ENCODE results near the gene TCERG1L. TPM values are rescaled to one million over a fixed set of nuclear protein-coding genes. Genes with fewer than 3 reads are reported as not detected.

The TCERG1L gene
- total RNA-seq, 1 experiment from 2014 or later, result 1.5 TPM

GRCh38 chr10:131070856-131071255 lies 240.7 kb downstream of the TCERG1L start (continued):
- TF ChIP-seq, protein P1, sequence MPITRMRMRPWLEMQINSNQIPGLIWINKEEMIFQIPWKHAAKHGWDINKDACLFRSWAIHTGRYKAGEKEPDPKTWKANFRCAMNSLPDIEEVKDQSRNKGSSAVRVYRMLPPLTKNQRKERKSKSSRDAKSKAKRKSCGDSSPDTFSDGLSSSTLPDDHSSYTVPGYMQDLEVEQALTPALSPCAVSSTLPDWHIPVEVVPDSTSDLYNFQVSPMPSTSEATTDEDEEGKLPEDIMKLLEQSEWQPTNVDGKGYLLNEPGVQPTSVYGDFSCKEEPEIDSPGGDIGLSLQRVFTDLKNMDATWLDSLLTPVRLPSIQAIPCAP (CRISPR knock-in tag; IDR thresholded peaks at IDR 0.05), result no peak
- TF ChIP-seq, protein P2, sequence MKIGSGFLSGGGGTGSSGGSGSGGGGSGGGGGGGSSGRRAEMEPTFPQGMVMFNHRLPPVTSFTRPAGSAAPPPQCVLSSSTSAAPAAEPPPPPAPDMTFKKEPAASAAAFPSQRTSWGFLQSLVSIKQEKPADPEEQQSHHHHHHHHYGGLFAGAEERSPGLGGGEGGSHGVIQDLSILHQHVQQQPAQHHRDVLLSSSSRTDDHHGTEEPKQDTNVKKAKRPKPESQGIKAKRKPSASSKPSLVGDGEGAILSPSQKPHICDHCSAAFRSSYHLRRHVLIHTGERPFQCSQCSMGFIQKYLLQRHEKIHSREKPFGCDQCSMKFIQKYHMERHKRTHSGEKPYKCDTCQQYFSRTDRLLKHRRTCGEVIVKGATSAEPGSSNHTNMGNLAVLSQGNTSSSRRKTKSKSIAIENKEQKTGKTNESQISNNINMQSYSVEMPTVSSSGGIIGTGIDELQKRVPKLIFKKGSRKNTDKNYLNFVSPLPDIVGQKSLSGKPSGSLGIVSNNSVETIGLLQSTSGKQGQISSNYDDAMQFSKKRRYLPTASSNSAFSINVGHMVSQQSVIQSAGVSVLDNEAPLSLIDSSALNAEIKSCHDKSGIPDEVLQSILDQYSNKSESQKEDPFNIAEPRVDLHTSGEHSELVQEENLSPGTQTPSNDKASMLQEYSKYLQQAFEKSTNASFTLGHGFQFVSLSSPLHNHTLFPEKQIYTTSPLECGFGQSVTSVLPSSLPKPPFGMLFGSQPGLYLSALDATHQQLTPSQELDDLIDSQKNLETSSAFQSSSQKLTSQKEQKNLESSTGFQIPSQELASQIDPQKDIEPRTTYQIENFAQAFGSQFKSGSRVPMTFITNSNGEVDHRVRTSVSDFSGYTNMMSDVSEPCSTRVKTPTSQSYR (CRISPR knock-in tag; IDR thresholded peaks at IDR 0.05), result no peak

- POLR2A ChIA-PET, result no interaction called here
- H3K36me3 Mint-ChIP-seq, result peaks cover 47% of the 10 kb centered on the region
- DNase-seq (ENCODE audit: low spot score) (no peak), ATAC-seq (no peak)
- no peak overlapping the region for H3K27ac Mint-ChIP-seq
- TF ChIP-seq OVOL2 (CRISPR knock-in tag; IDR thresholded peaks at IDR 0.05; ENCODE audit: borderline replicate concordance), result no peak
- TF ChIP-seq ZNF219 (CRISPR knock-in tag; IDR thresholded peaks at IDR 0.05; ENCODE audit: borderline replicate concordance), result no peak
- CTCF ChIA-PET, result interaction anchor here (1.7 kb wide), 1 partner anchor 16 kb away, joined by 5 read pairs; no protein-coding TSS in a partner anchor
- H3K9me3 Mint-ChIP-seq, result peaks cover 40% of the 10 kb centered on the region
- no peak overlapping the region for H3K4me3 Mint-ChIP-seq
- peaks cover 14% of the 10 kb centered on the region for H3K4me1 Mint-ChIP-seq
- peaks cover 3% of the 10 kb centered on the region; the same call in 1 of the 2 replicates for H3K27me3 Mint-ChIP-seq (ENCODE audit: low read depth)
These were observed 242.8 kb downstream of the TCERG1L start for GRCh38 chr10:131068760-131069159.

DNA sequence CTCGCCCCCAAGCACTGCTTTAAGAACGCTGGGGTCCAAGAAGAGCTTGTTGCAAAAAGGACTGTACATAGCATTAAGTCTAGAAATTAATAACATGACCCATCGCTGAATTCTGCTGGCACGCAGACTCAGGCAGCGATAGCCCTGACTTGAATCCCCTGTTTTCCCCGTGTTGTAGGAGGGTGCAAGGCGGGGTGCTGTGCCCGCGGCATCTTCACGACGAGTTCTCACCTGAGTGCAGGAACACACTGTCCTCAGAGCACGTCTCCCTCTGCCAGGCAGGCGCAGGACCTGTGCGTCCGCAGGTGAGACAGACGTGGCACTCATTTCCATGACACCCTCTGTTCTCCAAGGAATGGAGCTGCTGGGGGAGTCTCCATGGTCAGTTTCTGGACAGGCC lies 243.2 kb downstream of the TCERG1L start:
- H3K27ac Mint-ChIP-seq, result no peak overlapping the region
- H3K4me3 Mint-ChIP-seq, result no peak overlapping the region
- H3K36me3 Mint-ChIP-seq, result peaks cover 51% of the 10 kb centered on the region
- H3K27me3 Mint-ChIP-seq (ENCODE audit: low read depth), result peaks cover 3% of the 10 kb centered on the region; the same call in 1 of the 2 replicates
- H3K9me3 Mint-ChIP-seq, result peaks cover 45% of the 10 kb centered on the region
- POLR2A ChIA-PET, result no interaction called here
- DNase-seq (ENCODE audit: low spot score) (no peak), ATAC-seq (no peak)
- CTCF ChIA-PET, result interaction anchor here (1.7 kb wide), 1 partner anchor 16 kb away, joined by 5 read pairs; no protein-coding TSS in a partner anchor
- H3K4me1 Mint-ChIP-seq, result peaks cover 17% of the 10 kb centered on the region
- TF ChIP-seq SP1 (CRISPR knock-in tag; conservative IDR thresholded peaks at IDR 0.05) (no peak), NR2C2 (CRISPR knock-in tag; IDR thresholded peaks at IDR 0.05) (no peak), ZNF423 (CRISPR knock-in tag; IDR thresholded peaks at IDR 0.05) (no peak), OVOL2 (CRISPR knock-in tag; IDR thresholded peaks at IDR 0.05; ENCODE audit: borderline replicate concordance) (no peak), STAT6 (CRISPR knock-in tag; conservative IDR thresholded peaks at IDR 0.05; ENCODE audit: low read depth) (no peak), MAX (CRISPR knock-in tag; IDR thresholded peaks at IDR 0.05) (no peak), ZNF138 (CRISPR knock-in tag; conservative IDR thresholded peaks at IDR 0.05) (no peak), NFYB (CRISPR knock-in tag; conservative IDR thresholded peaks at IDR 0.05; ENCODE audit: low read depth) (no peak), GTF2I (CRISPR knock-in tag; conservative IDR thresholded peaks at IDR 0.05) (no peak)
- TF ChIP-seq, protein P2 (CRISPR knock-in tag; IDR thresholded peaks at IDR 0.05), result no peak
- TF ChIP-seq, protein P3, sequence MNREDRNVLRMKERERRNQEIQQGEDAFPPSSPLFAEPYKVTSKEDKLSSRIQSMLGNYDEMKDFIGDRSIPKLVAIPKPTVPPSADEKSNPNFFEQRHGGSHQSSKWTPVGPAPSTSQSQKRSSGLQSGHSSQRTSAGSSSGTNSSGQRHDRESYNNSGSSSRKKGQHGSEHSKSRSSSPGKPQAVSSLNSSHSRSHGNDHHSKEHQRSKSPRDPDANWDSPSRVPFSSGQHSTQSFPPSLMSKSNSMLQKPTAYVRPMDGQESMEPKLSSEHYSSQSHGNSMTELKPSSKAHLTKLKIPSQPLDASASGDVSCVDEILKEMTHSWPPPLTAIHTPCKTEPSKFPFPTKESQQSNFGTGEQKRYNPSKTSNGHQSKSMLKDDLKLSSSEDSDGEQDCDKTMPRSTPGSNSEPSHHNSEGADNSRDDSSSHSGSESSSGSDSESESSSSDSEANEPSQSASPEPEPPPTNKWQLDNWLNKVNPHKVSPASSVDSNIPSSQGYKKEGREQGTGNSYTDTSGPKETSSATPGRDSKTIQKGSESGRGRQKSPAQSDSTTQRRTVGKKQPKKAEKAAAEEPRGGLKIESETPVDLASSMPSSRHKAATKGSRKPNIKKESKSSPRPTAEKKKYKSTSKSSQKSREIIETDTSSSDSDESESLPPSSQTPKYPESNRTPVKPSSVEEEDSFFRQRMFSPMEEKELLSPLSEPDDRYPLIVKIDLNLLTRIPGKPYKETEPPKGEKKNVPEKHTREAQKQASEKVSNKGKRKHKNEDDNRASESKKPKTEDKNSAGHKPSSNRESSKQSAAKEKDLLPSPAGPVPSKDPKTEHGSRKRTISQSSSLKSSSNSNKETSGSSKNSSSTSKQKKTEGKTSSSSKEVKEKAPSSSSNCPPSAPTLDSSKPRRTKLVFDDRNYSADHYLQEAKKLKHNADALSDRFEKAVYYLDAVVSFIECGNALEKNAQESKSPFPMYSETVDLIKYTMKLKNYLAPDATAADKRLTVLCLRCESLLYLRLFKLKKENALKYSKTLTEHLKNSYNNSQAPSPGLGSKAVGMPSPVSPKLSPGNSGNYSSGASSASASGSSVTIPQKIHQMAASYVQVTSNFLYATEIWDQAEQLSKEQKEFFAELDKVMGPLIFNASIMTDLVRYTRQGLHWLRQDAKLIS (CRISPR knock-in tag; IDR thresholded peaks at IDR 0.05; ENCODE audit: borderline replicate concordance), result no peak
- TF ChIP-seq, protein P4, sequence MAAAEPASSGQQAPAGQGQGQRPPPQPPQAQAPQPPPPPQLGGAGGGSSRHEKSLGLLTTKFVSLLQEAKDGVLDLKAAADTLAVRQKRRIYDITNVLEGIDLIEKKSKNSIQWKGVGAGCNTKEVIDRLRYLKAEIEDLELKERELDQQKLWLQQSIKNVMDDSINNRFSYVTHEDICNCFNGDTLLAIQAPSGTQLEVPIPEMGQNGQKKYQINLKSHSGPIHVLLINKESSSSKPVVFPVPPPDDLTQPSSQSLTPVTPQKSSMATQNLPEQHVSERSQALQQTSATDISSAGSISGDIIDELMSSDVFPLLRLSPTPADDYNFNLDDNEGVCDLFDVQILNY (CRISPR knock-in tag; IDR thresholded peaks at IDR 0.05), result no peak
- TF ChIP-seq, protein P5, sequence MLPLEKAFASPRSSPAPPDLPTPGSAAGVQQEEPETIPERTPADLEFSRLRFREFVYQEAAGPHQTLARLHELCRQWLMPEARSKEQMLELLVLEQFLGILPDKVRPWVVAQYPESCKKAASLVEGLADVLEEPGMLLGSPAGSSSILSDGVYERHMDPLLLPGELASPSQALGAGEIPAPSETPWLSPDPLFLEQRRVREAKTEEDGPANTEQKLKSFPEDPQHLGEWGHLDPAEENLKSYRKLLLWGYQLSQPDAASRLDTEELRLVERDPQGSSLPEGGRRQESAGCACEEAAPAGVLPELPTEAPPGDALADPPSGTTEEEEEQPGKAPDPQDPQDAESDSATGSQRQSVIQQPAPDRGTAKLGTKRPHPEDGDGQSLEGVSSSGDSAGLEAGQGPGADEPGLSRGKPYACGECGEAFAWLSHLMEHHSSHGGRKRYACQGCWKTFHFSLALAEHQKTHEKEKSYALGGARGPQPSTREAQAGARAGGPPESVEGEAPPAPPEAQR (CRISPR knock-in tag; IDR thresholded peaks at IDR 0.05), result no peak

Measured in WTC11 (cell line).